Kidney epithelial cell (primary cell): ENCODE data around the gene TMEM217. TPM values are rescaled to one million over a fixed set of nuclear protein-coding genes. Genes with fewer than 3 reads are reported as not detected.
A peak's percentile ranks its signal among the peaks of the same experiment; 100 is the strongest.

Experiments used
- DNase-seq: peaks from one replicate; pipeline ENCODE4 v3.0.0-alpha.2; 2010; ENCODE audit warnings: low read depth
- H3K27me3 ChIP-seq: 2 replicates; pipeline ENCODE4 v1.6.0; 2011; ENCODE audit warnings: low read length; ENCODE audit not compliant: control insufficient read depth, insufficient read depth
- H3K36me3 ChIP-seq: 2 replicates; pipeline ENCODE4 v1.5.1; 2011; ENCODE audit warnings: low read length; ENCODE audit not compliant: control insufficient read depth, insufficient read depth
- H3K4me3 ChIP-seq: 2 replicates; pipeline ENCODE4 v1.5.1; 2011; ENCODE audit warnings: low read depth, mild to moderate bottlenecking, control low read depth, low read length
- total RNA-seq: library from RNA; depleted of rRNA; stranded (reverse); fragments of >200 nt; gene quantifications from 2 replicates; pipeline ENCODE4 v1.2.3, GENCODE V29; 2015
- TF ChIP-seq, protein P1 (sequence below): IDR thresholded peaks from 2 replicates; pipeline ENCODE4 v1.5.1; 2011; ENCODE audit warnings: mild to moderate bottlenecking, moderate library complexity, low read length, control low read depth, inconsistent platforms; ENCODE audit not compliant: insufficient read depth, poor library complexity, severe bottlenecking

The TMEM217 gene
- total RNA-seq, 1 donor from 2014 or later = 2.0 TPM

DNA sequence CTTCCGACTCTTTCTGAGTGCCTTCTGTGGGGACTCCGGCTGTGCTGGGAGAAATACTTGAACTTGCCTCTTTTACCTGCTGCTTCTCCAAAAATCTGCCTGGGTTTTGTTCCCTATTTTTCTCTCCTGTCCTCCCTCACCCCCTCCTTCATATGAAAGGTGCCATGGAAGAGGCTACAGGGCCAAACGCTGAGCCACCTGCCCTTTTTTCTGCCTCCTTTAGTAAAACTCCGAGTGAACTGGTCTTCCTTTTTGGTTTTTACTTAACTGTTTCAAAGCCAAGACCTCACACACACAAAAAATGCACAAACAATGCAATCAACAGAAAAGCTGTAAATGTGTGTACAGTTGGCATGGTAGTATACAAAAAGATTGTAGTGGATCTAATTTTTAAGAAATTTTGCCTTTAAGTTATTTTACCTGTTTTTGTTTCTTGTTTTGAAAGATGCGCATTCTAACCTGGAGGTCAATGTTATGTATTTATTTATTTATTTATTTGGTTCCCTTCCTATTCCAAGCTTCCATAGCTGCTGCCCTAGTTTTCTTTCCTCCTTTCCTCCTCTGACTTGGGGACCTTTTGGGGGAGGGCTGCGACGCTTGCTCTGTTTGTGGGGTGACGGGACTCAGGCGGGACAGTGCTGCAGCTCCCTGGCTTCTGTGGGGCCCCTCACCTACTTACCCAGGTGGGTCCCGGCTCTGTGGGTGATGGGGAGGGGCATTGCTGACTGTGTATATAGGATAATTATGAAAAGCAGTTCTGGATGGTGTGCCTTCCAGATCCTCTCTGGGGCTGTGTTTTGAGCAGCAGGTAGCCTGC is 83.2 kb downstream of the TMEM217 start:
- TF ChIP-seq, protein P1, sequence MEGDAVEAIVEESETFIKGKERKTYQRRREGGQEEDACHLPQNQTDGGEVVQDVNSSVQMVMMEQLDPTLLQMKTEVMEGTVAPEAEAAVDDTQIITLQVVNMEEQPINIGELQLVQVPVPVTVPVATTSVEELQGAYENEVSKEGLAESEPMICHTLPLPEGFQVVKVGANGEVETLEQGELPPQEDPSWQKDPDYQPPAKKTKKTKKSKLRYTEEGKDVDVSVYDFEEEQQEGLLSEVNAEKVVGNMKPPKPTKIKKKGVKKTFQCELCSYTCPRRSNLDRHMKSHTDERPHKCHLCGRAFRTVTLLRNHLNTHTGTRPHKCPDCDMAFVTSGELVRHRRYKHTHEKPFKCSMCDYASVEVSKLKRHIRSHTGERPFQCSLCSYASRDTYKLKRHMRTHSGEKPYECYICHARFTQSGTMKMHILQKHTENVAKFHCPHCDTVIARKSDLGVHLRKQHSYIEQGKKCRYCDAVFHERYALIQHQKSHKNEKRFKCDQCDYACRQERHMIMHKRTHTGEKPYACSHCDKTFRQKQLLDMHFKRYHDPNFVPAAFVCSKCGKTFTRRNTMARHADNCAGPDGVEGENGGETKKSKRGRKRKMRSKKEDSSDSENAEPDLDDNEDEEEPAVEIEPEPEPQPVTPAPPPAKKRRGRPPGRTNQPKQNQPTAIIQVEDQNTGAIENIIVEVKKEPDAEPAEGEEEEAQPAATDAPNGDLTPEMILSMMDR = no peak
- no peaks in the 10 kb centered on the region for H3K27me3 ChIP-seq
- no peak for DNase-seq
- no peak overlapping the region for H3K4me3 ChIP-seq
- H3K36me3 ChIP-seq = peaks cover 7% of the 10 kb centered on the region

- DNase-seq = no peak
- H3K36me3 ChIP-seq = peaks cover 7% of the 10 kb centered on the region
- no peaks in the 10 kb centered on the region for H3K27me3 ChIP-seq
- TF ChIP-seq, protein P1 = no peak
- no peak overlapping the region for H3K4me3 ChIP-seq
These were observed 83.8 kb downstream of the TMEM217 start for GRCh38 chr6:37174196-37174514.

DNA sequence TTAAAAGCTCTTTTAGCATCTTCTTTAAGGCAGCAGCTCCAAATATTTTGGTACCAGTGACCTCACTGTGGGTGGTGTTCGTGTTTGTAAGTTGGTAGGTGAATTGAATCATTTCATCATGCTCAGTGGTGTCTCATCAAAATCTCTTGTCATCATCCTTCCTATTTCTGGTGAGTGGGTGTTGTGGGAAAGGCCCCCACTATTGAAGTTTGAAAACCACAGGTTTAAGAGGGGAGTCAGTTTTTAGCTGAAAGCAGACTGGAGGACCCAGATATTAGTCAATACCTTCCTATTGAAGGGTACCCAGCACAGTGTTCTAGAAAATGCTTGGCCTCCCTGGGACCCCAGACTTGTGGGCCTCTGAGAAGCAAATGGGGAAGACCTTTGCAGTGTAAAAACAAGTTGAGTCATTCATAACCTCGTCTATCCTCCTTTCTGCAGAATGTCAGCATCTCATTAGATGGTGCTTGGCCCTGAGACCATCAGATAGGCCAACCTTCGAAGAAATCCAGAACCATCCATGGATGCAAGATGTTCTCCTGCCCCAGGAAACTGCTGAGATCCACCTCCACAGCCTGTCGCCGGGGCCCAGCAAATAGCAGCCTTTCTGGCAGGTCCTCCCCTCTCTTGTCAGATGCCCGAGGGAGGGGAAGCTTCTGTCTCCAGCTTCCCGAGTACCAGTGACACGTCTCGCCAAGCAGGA is 84.3 kb downstream of the TMEM217 start:
- peaks cover 7% of the 10 kb centered on the region for H3K36me3 ChIP-seq
- TF ChIP-seq, protein P1 = no peak
- no peak for DNase-seq
- no peaks in the 10 kb centered on the region for H3K27me3 ChIP-seq
- H3K4me3 ChIP-seq = no peak overlapping the region

- Histone ChIP-seq H3K27me3 (no peaks in the 10 kb centered on the region), H3K36me3 (peaks cover 7% of the 10 kb centered on the region), H3K4me3 (no peak overlapping the region)
- no peak for DNase-seq
- TF ChIP-seq, protein P1 = no peak
These were observed 84.9 kb downstream of the TMEM217 start for GRCh38 chr6:37172912-37173492.

DNA sequence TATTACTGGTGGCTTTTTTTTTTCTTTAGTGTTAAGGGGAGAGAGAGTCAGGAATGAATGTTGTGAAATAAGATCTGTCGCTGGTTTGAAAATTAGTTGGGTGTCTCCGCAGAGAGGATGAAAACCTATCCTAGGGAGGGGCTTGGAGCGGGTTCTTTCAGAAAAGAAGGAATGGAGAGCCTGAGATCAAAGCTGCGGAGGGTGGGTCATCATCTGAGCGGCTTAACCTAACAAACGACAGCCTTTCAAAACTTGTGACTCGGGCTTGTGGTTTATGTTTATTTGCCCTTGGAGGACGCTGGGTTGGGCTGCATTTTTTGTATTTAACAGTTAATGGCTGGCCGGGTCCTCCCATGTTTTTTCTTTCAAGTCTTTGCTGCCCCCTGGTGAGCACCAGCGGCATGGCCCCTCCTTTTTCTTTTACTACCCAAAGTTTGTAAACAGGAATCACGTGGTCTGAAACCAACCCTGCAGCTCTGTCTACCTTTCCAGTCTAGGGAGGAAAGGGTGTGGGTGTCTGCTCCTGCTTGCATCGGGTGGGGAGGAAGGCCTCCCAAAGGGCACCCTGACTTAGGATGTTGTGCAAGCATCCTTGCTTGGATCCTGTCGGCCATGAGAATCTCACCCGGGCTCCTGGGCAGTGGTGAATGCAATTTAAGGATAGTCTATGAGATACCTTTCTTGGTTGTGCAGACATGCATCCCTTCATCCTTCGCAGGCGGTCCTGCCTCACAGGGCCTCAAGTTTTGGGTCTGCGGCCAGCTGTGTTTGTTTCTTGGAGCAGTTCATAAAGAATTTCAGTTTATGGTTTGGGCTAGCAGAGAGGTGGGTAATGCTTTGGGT is 85.8 kb downstream of the TMEM217 start:
- peak; percentile 79 for DNase-seq
- TF ChIP-seq, protein P1 = peak; percentile 90
- Histone ChIP-seq H3K4me3 (peak overlapping the region; percentile 98), H3K27me3 (no peaks in the 10 kb centered on the region), H3K36me3 (peaks cover 7% of the 10 kb centered on the region)
